ENCODE results near the gene ABCG5.

The ABCG5 gene

GRCh38 chr2:43818761-43819160 is 19.9 kb downstream of the ABCG5 start:
- Histone ChIP-seq H3K4me1 (peaks cover 0 to 13% (median 0%) of the 10 kb centered on the region in 10 experiments; a peak in 6 of 20 replicates), H3K4me2 (peak overlapping the region in 3 of 11 experiments; percentile 7 to 52 (median 22); a peak in 4 of 22 replicates), H3K36me3 (no peaks in the 10 kb centered on the region), H4K20me1 (no peaks in the 10 kb centered on the region), H3K9ac (no peak overlapping the region), H3K27ac (no peak overlapping the region), H3K9me3 (replicated peaks in 1 of 11) (no peaks in the 10 kb centered on the region; a peak in 1 of 22 replicates), H3K27me3 (no peaks in the 10 kb centered on the region), H3K4me3 (no peak overlapping the region)
- TF ChIP-seq Cebpa-rat (IDR thresholded peaks at IDR 0.05) = no peak

- peaks cover 0 to 13% (median 0%) of the 10 kb centered on the region in 10 experiments; a peak in 6 of 20 replicates for H3K4me1 ChIP-seq
- no peak overlapping the region for H3K4me3 ChIP-seq
- no peaks in the 10 kb centered on the region for H3K27me3 ChIP-seq
- H3K9ac ChIP-seq = no peak overlapping the region
- H3K4me2 ChIP-seq = no peak overlapping the region
- H3K36me3 ChIP-seq = peaks cover 0 to 3% (median 0%) of the 10 kb centered on the region in 11 experiments; a peak in 1 of 22 replicates
- H3K27ac ChIP-seq = no peak overlapping the region
- no peak for TF ChIP-seq Cebpa-rat (IDR thresholded peaks at IDR 0.05)
- H3K9me3 ChIP-seq (replicated peaks in 1 of 11) = no peaks in the 10 kb centered on the region; a peak in 1 of 22 replicates
- no peaks in the 10 kb centered on the region for H4K20me1 ChIP-seq
Observed at GRCh38 chr2:43814711-43815110, 23.9 kb downstream of the ABCG5 start.

GRCh38 chr2:43812947-43813346 is 25.7 kb downstream of the ABCG5 start:
- Histone ChIP-seq H3K9ac (no peak overlapping the region), H3K4me1 (no peaks in the 10 kb centered on the region), H3K27ac (no peak overlapping the region), H3K9me3 (replicated peaks in 1 of 11) (no peaks in the 10 kb centered on the region; a peak in 1 of 22 replicates), H3K36me3 (peaks cover 0 to 3% (median 0%) of the 10 kb centered on the region in 11 experiments; a peak in 2 of 22 replicates), H3K4me2 (no peak overlapping the region), H3K4me3 (no peak overlapping the region), H3K27me3 (no peaks in the 10 kb centered on the region), H4K20me1 (no peaks in the 10 kb centered on the region)
- no peak for TF ChIP-seq Cebpa-rat (IDR thresholded peaks at IDR 0.05)

GRCh38 chr2:43812006-43812405 is 26.6 kb downstream of the ABCG5 start:
- Histone ChIP-seq H3K27me3 (no peaks in the 10 kb centered on the region), H3K4me3 (no peak overlapping the region), H3K9ac (no peak overlapping the region), H3K4me2 (no peak overlapping the region), H4K20me1 (no peaks in the 10 kb centered on the region), H3K4me1 (no peaks in the 10 kb centered on the region), H3K9me3 (replicated peaks in 1 of 11) (no peaks in the 10 kb centered on the region; a peak in 1 of 22 replicates), H3K27ac (no peak overlapping the region), H3K36me3 (peaks cover 0 to 8% (median 0%) of the 10 kb centered on the region in 11 experiments; a peak in 3 of 22 replicates)
- TF ChIP-seq Cebpa-rat (IDR thresholded peaks at IDR 0.05) = no peak

- no peak overlapping the region for H3K4me3 ChIP-seq
- no peak overlapping the region for H3K27ac ChIP-seq
- no peak overlapping the region for H3K4me2 ChIP-seq
- H3K9ac ChIP-seq = no peak overlapping the region
- no peaks in the 10 kb centered on the region for H4K20me1 ChIP-seq
- H3K27me3 ChIP-seq = no peaks in the 10 kb centered on the region
- no peaks in the 10 kb centered on the region for H3K4me1 ChIP-seq
- peaks cover 0 to 13% (median under 1%) of the 10 kb centered on the region in 11 experiments; a peak in 6 of 22 replicates for H3K36me3 ChIP-seq
- no peaks in the 10 kb centered on the region; a peak in 1 of 22 replicates for H3K9me3 ChIP-seq (replicated peaks in 1 of 11)
- TF ChIP-seq Cebpa-rat (IDR thresholded peaks at IDR 0.05) = no peak
Observed at GRCh38 chr2:43810888-43811287, 27.8 kb downstream of the ABCG5 start.

GRCh38 chr2:43810452-43810851 is 28.2 kb downstream of the ABCG5 start:
- Histone ChIP-seq H3K4me2 (no peak overlapping the region), H3K4me1 (no peaks in the 10 kb centered on the region), H4K20me1 (no peaks in the 10 kb centered on the region), H3K4me3 (no peak overlapping the region), H3K27me3 (no peaks in the 10 kb centered on the region), H3K27ac (no peak overlapping the region), H3K9me3 (replicated peaks in 1 of 11) (no peaks in the 10 kb centered on the region), H3K36me3 (peaks cover 0 to 18% (median 5%) of the 10 kb centered on the region in 11 experiments; a peak in 7 of 22 replicates), H3K9ac (no peak overlapping the region)
- TF ChIP-seq Cebpa-rat (IDR thresholded peaks at IDR 0.05) = no peak

GRCh38 chr2:43806719-43807031 is 32.0 kb downstream of the ABCG5 start:
- no peak overlapping the region for H3K27ac ChIP-seq
- no peak overlapping the region for H3K4me3 ChIP-seq
- H3K9ac ChIP-seq = no peak overlapping the region
- no peaks in the 10 kb centered on the region for H3K9me3 ChIP-seq (replicated peaks in 1 of 11)
- no peak for TF ChIP-seq Cebpa-rat (IDR thresholded peaks at IDR 0.05)
- H4K20me1 ChIP-seq = no peaks in the 10 kb centered on the region
- peaks cover 0 to 24% (median 7%) of the 10 kb centered on the region in 11 experiments; a peak in 8 of 22 replicates for H3K36me3 ChIP-seq
- H3K27me3 ChIP-seq = no peaks in the 10 kb centered on the region
- H3K4me2 ChIP-seq = no peak overlapping the region
- no peaks in the 10 kb centered on the region for H3K4me1 ChIP-seq

- Histone ChIP-seq H3K9me3 (replicated peaks in 1 of 11) (no peaks in the 10 kb centered on the region), H3K4me2 (no peak overlapping the region), H3K27ac (no peak overlapping the region), H3K9ac (no peak overlapping the region), H4K20me1 (no peaks in the 10 kb centered on the region), H3K27me3 (no peaks in the 10 kb centered on the region), H3K36me3 (peaks cover 0 to 21% (median 7%) of the 10 kb centered on the region in 11 experiments; a peak in 8 of 22 replicates), H3K4me3 (no peak overlapping the region), H3K4me1 (no peaks in the 10 kb centered on the region)
- TF ChIP-seq Cebpa-rat (IDR thresholded peaks at IDR 0.05) = no peak
Observed at GRCh38 chr2:43803113-43803512, 35.5 kb downstream of the ABCG5 start.

- TF ChIP-seq Cebpa-rat (IDR thresholded peaks at IDR 0.05) = no peak
- Histone ChIP-seq H3K27me3 (no peaks in the 10 kb centered on the region), H3K4me1 (no peaks in the 10 kb centered on the region), H3K27ac (no peak overlapping the region), H3K4me2 (no peak overlapping the region), H3K4me3 (no peak overlapping the region), H3K9ac (no peak overlapping the region), H3K9me3 (replicated peaks in 1 of 11) (no peaks in the 10 kb centered on the region), H3K36me3 (peaks cover 0 to 17% (median 7%) of the 10 kb centered on the region in 11 experiments; a peak in 8 of 22 replicates), H4K20me1 (no peaks in the 10 kb centered on the region)
Observed at GRCh38 chr2:43802135-43802534, 36.5 kb downstream of the ABCG5 start.

- Histone ChIP-seq H3K4me3 (no peak overlapping the region), H4K20me1 (no peaks in the 10 kb centered on the region), H3K4me1 (no peaks in the 10 kb centered on the region), H3K9me3 (replicated peaks in 1 of 11) (no peaks in the 10 kb centered on the region), H3K4me2 (no peak overlapping the region), H3K27me3 (no peaks in the 10 kb centered on the region), H3K27ac (no peak overlapping the region), H3K36me3 (peaks cover 0 to 11% (median 6%) of the 10 kb centered on the region in 11 experiments; a peak in 9 of 22 replicates), H3K9ac (no peak overlapping the region)
- no peak for TF ChIP-seq Cebpa-rat (IDR thresholded peaks at IDR 0.05)
Observed at GRCh38 chr2:43800894-43801293, 37.7 kb downstream of the ABCG5 start.

All from BLaER1 treated with 17β-estradiol and CSF1 and Interleukin-3, amounts not matched to agents 10 nM and 100 nM (cell line).